NCI-H146 (cell line): ENCODE data around the gene SIT1.

ENCODE experiments used
- DNase-seq: peaks from one replicate; lab custom pipeline; 2025; lab: John Stamatoyannopoulos, UW

Gene SIT1

DNA sequence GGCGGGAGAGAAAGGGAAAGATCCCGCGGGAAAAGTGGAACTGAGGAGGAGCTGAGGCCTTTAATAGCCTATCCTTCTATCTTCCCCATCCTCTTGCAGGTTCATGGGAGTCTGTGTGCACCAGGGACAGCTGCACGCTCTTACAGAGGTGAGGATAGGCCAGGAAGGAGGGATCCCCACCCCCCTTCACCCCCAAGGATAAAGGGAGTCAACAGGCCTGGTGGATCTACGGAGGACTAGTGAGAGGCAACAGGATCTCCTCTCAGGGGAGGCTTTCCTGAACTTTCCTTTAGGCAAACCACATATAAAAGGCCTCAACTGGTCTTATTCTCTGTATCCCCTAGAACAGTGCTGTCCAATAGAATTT lies 44.6 kb downstream of the SIT1 start:
- peak; percentile 52 for DNase-seq

DNA sequence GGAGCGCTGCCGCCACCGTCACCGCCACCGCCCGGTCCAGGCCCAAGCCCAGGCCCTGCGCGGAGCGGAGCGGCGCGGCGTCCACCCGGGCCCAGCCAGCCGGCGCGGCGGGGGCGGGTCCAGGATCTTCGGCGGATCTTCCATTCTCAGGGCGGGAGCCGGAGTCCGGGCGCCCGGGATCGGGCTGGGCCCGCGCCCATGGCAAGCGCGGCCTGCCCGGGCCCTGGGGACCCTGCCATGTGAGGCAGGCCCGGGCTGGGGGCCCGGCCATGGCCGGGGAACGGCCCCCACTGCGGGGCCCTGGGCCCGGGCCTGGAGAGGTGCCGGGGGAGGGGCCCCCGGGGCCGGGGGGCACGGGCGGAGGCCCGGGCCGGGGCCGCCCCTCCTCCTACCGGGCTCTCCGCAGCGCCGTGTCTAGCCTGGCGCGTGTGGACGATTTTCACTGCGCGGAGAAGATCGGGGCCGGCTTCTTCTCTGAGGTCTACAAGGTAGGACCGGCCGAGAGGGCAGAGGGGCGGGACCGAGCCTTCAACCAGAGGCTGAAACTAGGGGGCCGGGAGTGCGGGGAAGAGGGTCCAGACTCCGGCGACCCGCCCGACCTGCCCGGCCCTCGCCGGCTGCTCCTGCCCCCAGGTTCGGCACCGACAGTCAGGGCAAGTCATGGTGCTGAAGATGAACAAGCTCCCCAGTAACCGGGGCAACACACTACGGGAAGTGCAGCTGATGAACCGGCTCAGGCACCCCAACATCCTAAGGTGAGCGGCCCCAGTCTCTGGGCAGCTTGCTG lies 45.2 kb downstream of the SIT1 start:
- DNase-seq = peak; percentile 52

DNA sequence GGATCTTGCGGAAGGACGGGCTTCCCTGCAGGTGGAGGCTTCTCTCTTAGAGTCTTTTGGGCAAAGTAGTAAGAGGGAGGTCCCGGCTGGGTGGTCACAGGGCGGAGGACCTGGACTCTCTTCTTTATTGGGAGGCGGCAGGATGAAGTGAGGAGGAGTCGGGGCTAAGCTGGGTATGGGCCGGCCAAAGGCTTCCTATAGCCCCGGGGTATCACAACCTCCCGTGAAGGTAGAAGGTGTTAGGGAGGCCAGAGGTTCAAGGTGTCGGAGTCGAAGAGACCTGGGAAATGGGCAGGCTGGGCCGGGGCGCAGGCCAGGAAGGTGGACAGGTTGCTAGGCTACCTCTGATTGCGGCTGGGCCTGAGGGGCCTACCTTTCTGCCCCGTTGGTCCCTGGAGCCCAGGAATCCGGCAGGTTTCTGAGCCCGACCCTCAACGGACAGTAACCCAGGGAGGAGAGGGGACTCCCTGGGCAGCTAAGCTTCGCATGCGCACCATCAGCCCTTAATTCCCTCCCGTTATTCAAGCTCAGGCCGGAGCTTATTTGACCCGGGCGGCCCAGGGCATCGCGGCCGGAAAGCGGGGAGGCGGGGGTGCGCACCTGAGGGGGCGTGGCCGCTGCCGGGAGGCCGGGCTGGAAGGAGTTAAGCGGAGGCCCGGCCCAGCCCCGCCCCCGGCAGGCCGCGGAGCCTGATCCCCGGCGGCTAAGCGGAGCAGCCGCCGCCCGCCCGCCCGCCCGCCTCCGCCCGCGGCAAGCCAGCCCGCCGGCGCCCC lies 46.0 kb downstream of the SIT1 start, which contains the start of gene TESK1:
TESK1 (plus strand) TSS at position 685 of the 773 bp plus-strand sequence. CDS start 358 bp downstream, outside the sequence.
- DNase-seq = peak; percentile 87

DNA sequence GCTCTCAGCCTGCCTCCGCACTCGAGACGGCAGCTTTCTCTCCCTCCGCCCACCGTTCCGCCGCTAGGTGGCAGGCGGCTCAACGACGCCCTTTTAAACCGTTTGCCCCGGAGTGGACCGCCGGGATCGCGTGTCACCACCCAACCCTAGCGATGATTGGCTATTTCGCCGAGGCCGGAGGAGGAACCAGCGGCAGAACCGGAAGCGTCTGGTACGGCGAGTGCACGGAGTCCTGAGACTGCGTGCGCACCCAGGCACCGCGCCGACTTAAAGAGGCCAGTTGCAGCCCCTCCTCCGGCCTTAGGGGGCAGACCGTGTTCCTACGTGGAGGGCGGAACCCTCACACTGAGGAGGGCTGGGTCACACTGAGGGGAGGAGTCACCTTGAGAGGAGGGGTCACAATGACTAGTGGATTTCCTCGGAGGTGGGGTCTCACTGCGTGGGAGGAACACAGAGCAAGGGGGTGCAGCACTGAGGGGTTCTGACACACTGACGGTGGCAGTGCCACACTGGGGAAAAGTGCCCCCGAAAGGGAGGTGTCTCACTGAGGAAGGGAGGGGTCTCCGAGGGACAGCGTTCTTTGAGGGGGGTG lies 46.6 kb downstream of the SIT1 start:
- peak; percentile 100 for DNase-seq

DNA sequence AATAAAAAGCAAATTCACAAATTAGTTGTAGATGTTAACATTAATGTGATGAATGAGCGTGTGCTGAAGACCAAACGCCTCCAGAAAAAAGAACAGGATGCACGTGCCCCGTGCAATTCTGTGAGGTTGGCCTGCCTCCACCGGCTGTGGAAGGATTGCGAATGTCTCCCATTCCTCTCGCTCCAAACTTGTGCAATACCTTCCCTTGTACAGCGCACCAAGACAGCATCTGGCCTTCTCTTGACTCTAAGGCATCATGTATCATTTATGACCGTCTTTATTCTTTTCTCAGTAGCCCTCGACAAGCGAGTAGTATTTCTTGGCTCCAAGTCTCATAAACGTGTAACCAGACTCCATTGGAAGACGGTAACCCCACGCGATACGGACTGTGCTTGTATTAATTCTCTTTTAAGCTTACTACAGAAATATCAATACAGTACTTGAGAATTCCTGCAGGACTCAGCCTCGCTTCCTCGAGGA lies 47.2 kb downstream of the SIT1 start:
- peak; percentile 57 for DNase-seq

DNA sequence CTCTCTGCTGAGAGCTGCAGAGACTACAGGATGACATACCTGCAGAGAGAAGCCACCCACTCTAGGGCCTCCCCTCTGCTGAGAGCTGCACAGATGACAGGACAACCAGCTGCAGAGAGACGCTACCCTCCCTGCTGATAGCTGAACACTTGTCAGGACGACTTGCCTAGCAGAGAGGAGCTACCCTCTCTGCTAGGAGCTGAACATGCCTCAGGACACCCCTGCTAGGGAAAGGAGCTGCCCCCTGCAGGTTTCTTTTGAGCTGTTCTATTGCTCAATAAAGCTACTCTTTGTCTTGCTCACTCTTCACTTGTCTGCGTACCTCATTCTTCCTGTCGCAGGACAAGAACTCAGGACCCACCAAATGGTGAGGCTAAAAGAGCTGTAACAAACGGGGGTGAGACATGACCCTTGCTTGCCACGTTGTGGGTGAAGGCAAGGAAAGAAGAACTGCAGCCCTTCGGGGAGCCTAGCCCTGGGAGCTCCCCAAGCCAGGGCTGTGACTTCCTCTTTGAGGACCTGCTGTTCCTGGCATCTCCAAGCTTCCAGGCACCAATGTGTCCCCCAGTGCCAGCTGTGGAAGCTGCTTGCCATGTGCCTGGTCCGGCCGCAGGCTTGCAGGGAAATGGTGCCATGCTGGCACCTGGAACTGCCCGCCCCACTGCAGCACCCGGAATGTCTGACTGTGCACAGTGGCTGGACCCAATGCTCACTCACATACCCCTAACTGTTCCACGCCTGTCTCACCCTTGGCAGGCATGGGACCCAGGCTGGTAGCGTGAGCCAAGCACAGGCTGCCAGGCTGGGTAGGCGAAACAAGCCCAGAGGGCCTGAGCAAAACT lies 50.7 kb downstream of the SIT1 start:
- DNase-seq = no peak
